ENCODE data around the gene S1PR1. TPM values are rescaled to one million over a fixed set of nuclear protein-coding genes. Genes with fewer than 3 reads are reported as not detected.

Gene S1PR1
- total and polyA plus RNA-seq, 8 donors: 35.5 to 180 (median 160) TPM

- H3K36me3 ChIP-seq: no peaks in the 10 kb centered on the region
- H3K27me3 ChIP-seq: no peaks in the 10 kb centered on the region
- intact Hi-C loops (cut with DNase I): no loop called here
- DNase-seq: no peak
- H3K27ac ChIP-seq: no peak overlapping the region
- H3K9me3 ChIP-seq: no peaks in the 10 kb centered on the region
- no peak for ATAC-seq
- H3K4me1 ChIP-seq: peaks cover 0 to 37% of the 10 kb centered on the region in 2 donors
- no peak for TF ChIP-seq CTCF (IDR thresholded peaks at IDR 0.05)
- no peak overlapping the region for H3K4me3 ChIP-seq
These were observed 53.5 kb downstream of the S1PR1 start for GRCh38 chr1:101290119-101290921.

Other genes starting within 250 kb of the S1PR1 start
- 10 to 100 TPM; 26.9 to 27.1 TPM for gene DPH5, start 211.2 kb upstream of the S1PR1 start, total RNA-seq
- 10 to 100 TPM; 62.6 to 79.7 (median 72.8) TPM for gene DPH5, start 211.2 kb upstream of the S1PR1 start, polyA plus RNA-seq (ENCODE audit: insufficient read length in 6 of 6)